ENCODE measurements around the gene LTBR.

- TF ChIP-seq POLR2A (IDR thresholded peaks at IDR 0.05; ENCODE audit: low read length) = no peak
- no peak for TF ChIP-seq GATA1 (IDR thresholded peaks at IDR 0.05; ENCODE audit: low read depth, low read length)
These were observed 8.5 kb downstream of the LTBR start for GRCh38 chr12:6392504-6392903.

All from erythroblast (primary cell).